HepG2 (cell line): Measurements from ENCODE around the gene CBL. TPM values are rescaled to one million over a fixed set of nuclear protein-coding genes. Genes with fewer than 3 reads are reported as not detected.

ENCODE experiments used
- BRF2 ChIP-seq: sonication (generic); formaldehyde crosslinking; IDR thresholded peaks from 2 replicates; pipeline ENCODE4 v1.8.1; 2022; ENCODE audit warnings: mild to moderate bottlenecking, missing genetic modification reagents
- CHCHD3 ChIP-seq: sonication (generic); formaldehyde crosslinking; IDR thresholded peaks from 2 replicates; pipeline ENCODE4 v1.8.0; 2022; ENCODE audit warnings: mild to moderate bottlenecking, missing genetic modification reagents, moderate library complexity
- GATA4 ChIP-seq: sonication (generic); IDR thresholded peaks from 2 replicates; pipeline ENCODE4 v1.6.1; 2016; ENCODE audit warnings: antibody characterized with exemption, low read depth, borderline replicate concordance
- HNRNPL ChIP-seq: fragments of 200-400 bp; formaldehyde crosslinking; IDR thresholded peaks from 2 replicates; pipeline ENCODE4 v1.6.1; 2017; ENCODE audit warnings: mild to moderate bottlenecking, low read depth, low read length
- HOMEZ ChIP-seq: IDR thresholded peaks from 2 replicates; pipeline ENCODE4 v1.6.1; 2016; ENCODE audit warnings: low read depth
- MIER2 ChIP-seq: IDR thresholded peaks from 2 replicates; pipeline ENCODE4 v1.6.1; 2016; ENCODE audit warnings: missing biosample characterization, missing genetic modification reagents
- MLX ChIP-seq: IDR thresholded peaks from 2 replicates; pipeline ENCODE4 v1.6.1; 2016
- MTF1 ChIP-seq: sonication (generic); formaldehyde crosslinking; IDR thresholded peaks from 2 replicates; pipeline ENCODE4 v1.5.0; 2020; ENCODE audit warnings: missing genetic modification reagents
- POLR2AphosphoS2 ChIP-seq: IDR thresholded peaks from 2 replicates; pipeline ENCODE4 v1.6.1; 2011; ENCODE audit warnings: low read depth, low read length, improper control_type of control experiment
- TAF1 ChIP-seq: sonication (generic); formaldehyde crosslinking; IDR thresholded peaks from 2 replicates; pipeline ENCODE4 v1.4.0; 2020; ENCODE audit warnings: missing genetic modification reagents
- ZBTB40 ChIP-seq, 2 experiments: fragments of 450-650 bp in 1 of 2; sonication (generic) in 1 of 2; formaldehyde crosslinking in 1 of 2; IDR thresholded peaks; 2 replicates each; pipeline versions ENCODE4 v1.6.1 to v1.8.0; 2016 to 2022; ENCODE audit warnings: antibody characterized with exemption in 1 of 2, mild to moderate bottlenecking in 1 of 2, missing genetic modification reagents in 1 of 2
- ZBTB43 ChIP-seq: sonication (generic); formaldehyde crosslinking; conservative IDR thresholded peaks from 2 replicates; pipeline ENCODE4 v1.4.0; 2020; ENCODE audit warnings: missing genetic modification reagents
- ZFP37 ChIP-seq: sonication (generic); formaldehyde crosslinking; IDR thresholded peaks from 2 replicates; pipeline ENCODE4 v1.4.0; 2020; ENCODE audit warnings: missing genetic modification reagents, borderline replicate concordance
- ZNF577 ChIP-seq: sonication (generic); formaldehyde crosslinking; IDR thresholded peaks from 2 replicates; pipeline ENCODE4 v1.4.0; 2020; ENCODE audit warnings: mild to moderate bottlenecking, low read depth, missing genetic modification reagents, borderline replicate concordance
- ZNF746 ChIP-seq: sonication (generic); formaldehyde crosslinking; IDR thresholded peaks from 2 replicates; pipeline ENCODE4 v1.8.0; 2022; ENCODE audit warnings: mild to moderate bottlenecking, missing genetic modification reagents
- polyA plus RNA-seq, 8 experiments: library from polyadenylated mRNA; depleted of rRNA in 3 of 8; stranded (reverse) in 7 of 8; unstranded in 1 of 8; fragments of >200 nt; fragmentation: Illumina TruSeq in 4 of 8; extraction: Trizol in 4 of 8; gene quantifications; 2 replicates each; pipeline versions ENCODE4 v1.2.1 to v1.2.3, GENCODE V29; 2011 to 2016; ENCODE audit warnings: low read depth in 4 of 8, missing spikeins in 1 of 8, mixed read lengths in 1 of 8; ENCODE audit not compliant: insufficient read depth in 1 of 8
- total RNA-seq, 5 experiments: library from RNA; depleted of rRNA; stranded (reverse); fragments of >200 nt; fragmentation: Illumina TruSeq; extraction: Trizol; gene quantifications; 2 replicates each; pipeline ENCODE4 v1.2.3, GENCODE V29; 2016; ENCODE audit warnings: low read depth in 1 of 5

Gene CBL
- total and polyA plus RNA-seq, 2 of the 13 experiments (the other 11 are each of a cell fraction or from before 2014, with no cell fraction given) = 6.6 to 7.4 TPM

- no peak for TF ChIP-seq ZNF577 (CRISPR knock-in tag)
- TF ChIP-seq ZBTB40 (IDR thresholded peaks at IDR 0.05) = no peak
- TF ChIP-seq ZBTB40 (CRISPR knock-in tag; IDR thresholded peaks at IDR 0.05) = no peak
- peak; percentile 53; the same call in 1 of the 2 replicates for TF ChIP-seq ZBTB43
- no peak for TF ChIP-seq CHCHD3 (CRISPR knock-in tag)
- TF ChIP-seq ZFP37 (CRISPR knock-in tag) = no peak
- TF ChIP-seq HNRNPL = 0 out of 2 replicates have a peak, but pooled peaks have one; percentile 62
- TF ChIP-seq MLX = no peak
- TF ChIP-seq HOMEZ (CRISPR knock-in tag) = no peak
- peak; percentile 88 for TF ChIP-seq TAF1 (CRISPR knock-in tag)
- TF ChIP-seq ZNF746 (CRISPR knock-in tag) = no peak
- no peak for TF ChIP-seq MTF1 (CRISPR knock-in tag)
- no peak for TF ChIP-seq POLR2AphosphoS2
- TF ChIP-seq BRF2 = peak; percentile 8; the same call in 1 of the 2 replicates
- no peak for TF ChIP-seq GATA4
- TF ChIP-seq MIER2 = no peak
Observed at GRCh38 chr11:119334174-119334930, 128.2 kb downstream of the CBL start, which contains the start of gene RNF26 (continued).
